MM.1S (cell line): Measurements from ENCODE around the gene PRCC.

Experiments
- DNase-seq: peaks from one replicate; pipeline ENCODE4 v3.0.0-alpha.2; 2015
- H2AFZ ChIP-seq: fragments of 300-600 bp; sonication (generic); 2 replicates; pipeline ENCODE4 v1.6.0; 2016; ENCODE audit warnings: antibody characterized with exemption, low read length
- H3F3A ChIP-seq: fragments of 300-600 bp; sonication (generic); 2 replicates; pipeline ENCODE4 v1.6.1; 2016; ENCODE audit warnings: mild to moderate bottlenecking, antibody characterized with exemption, low read length, moderate library complexity, mixed read lengths; ENCODE audit not compliant: insufficient read depth
- H3K27ac ChIP-seq: fragments of 300-600 bp; sonication (generic); 2 replicates; pipeline ENCODE4 v1.5.1; 2016; ENCODE audit warnings: mild to moderate bottlenecking, low read length
- H3K27me3 ChIP-seq: fragments of 300-600 bp; sonication (generic); replicated peaks from 2 replicates; pipeline ENCODE4 v1.6.0; 2016; ENCODE audit warnings: low read length; ENCODE audit not compliant: insufficient read depth
- H3K36me3 ChIP-seq: fragments of 300-600 bp; sonication (generic); replicated peaks from 2 replicates; pipeline ENCODE4 v1.6.1; 2016; ENCODE audit warnings: mild to moderate bottlenecking, low read length, mixed read lengths; ENCODE audit not compliant: insufficient read depth
- H3K4me1 ChIP-seq: fragments of 300-600 bp; sonication (generic); 2 replicates; pipeline ENCODE4 v1.6.1; 2016; ENCODE audit warnings: low read length, mixed read lengths
- H3K4me2 ChIP-seq: fragments of 300-600 bp; sonication (generic); 2 replicates; pipeline ENCODE4 v1.6.0; 2016; ENCODE audit warnings: low read depth, low read length
- H3K4me3 ChIP-seq: fragments of 300-600 bp; sonication (generic); 2 replicates; pipeline ENCODE4 v1.5.1; 2016; ENCODE audit warnings: low read length, mixed read lengths
- H3K79me2 ChIP-seq: fragments of 300-600 bp; sonication (generic); 2 replicates; pipeline ENCODE4 v1.6.1; 2016; ENCODE audit warnings: mixed run types, low read length, mixed read lengths
- H3K9ac ChIP-seq: fragments of 300-600 bp; sonication (generic); 2 replicates; pipeline ENCODE4 v1.6.1; 2016; ENCODE audit warnings: low read length, mixed read lengths
- H3K9me2 ChIP-seq: fragments of 300-600 bp; sonication (generic); replicated peaks from 2 replicates; pipeline ENCODE4 v1.6.1; 2016; ENCODE audit warnings: mild to moderate bottlenecking, low read length, mixed read lengths; ENCODE audit not compliant: insufficient read depth
- H3K9me3 ChIP-seq: fragments of 300-600 bp; sonication (generic); replicated peaks from 2 replicates; pipeline ENCODE4 v1.6.1; 2016; ENCODE audit warnings: mild to moderate bottlenecking, low read length, mixed read lengths; ENCODE audit not compliant: insufficient read depth
- H4K20me1 ChIP-seq: fragments of 300-600 bp; sonication (generic); 2 replicates; pipeline ENCODE4 v1.6.1; 2016; ENCODE audit warnings: mild to moderate bottlenecking, low read length, moderate library complexity, mixed read lengths; ENCODE audit not compliant: insufficient read depth
- EZH2 ChIP-seq: fragments of 300-600 bp; sonication (generic); optimal IDR thresholded peaks from 2 replicates; pipeline ENCODE3; 2017; ENCODE audit warnings: low read depth, mild to moderate bottlenecking, antibody characterized with exemption, low read length, mixed read lengths
- EZH2phosphoT487 ChIP-seq: fragments of 300-600 bp; sonication (generic); IDR thresholded peaks from 2 replicates; pipeline ENCODE4 v1.6.1; 2018; ENCODE audit warnings: antibody characterized with exemption, low read length
- TF ChIP-seq, protein P1 (sequence below): fragments of 300-600 bp; sonication (generic); IDR thresholded peaks from 2 replicates; pipeline ENCODE4 v1.5.1; 2016; ENCODE audit warnings: antibody characterized with exemption, low read length, mixed read lengths

Gene PRCC

GRCh38 chr1:156789621-156790318, 22.4 kb downstream of the PRCC start:
- peaks cover 5% of the 10 kb centered on the region; the same call in 1 of the 2 replicates for H3F3A ChIP-seq
- H3K4me2 ChIP-seq, result no peak overlapping the region
- H3K79me2 ChIP-seq, result peaks cover 10% of the 10 kb centered on the region
- H3K4me1 ChIP-seq, result no peaks in the 10 kb centered on the region
- no peak overlapping the region for H3K27ac ChIP-seq
- H3K27me3 ChIP-seq, result no peaks in the 10 kb centered on the region
- TF ChIP-seq, protein P1, sequence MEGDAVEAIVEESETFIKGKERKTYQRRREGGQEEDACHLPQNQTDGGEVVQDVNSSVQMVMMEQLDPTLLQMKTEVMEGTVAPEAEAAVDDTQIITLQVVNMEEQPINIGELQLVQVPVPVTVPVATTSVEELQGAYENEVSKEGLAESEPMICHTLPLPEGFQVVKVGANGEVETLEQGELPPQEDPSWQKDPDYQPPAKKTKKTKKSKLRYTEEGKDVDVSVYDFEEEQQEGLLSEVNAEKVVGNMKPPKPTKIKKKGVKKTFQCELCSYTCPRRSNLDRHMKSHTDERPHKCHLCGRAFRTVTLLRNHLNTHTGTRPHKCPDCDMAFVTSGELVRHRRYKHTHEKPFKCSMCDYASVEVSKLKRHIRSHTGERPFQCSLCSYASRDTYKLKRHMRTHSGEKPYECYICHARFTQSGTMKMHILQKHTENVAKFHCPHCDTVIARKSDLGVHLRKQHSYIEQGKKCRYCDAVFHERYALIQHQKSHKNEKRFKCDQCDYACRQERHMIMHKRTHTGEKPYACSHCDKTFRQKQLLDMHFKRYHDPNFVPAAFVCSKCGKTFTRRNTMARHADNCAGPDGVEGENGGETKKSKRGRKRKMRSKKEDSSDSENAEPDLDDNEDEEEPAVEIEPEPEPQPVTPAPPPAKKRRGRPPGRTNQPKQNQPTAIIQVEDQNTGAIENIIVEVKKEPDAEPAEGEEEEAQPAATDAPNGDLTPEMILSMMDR, result no peak
- no peak for TF ChIP-seq EZH2phosphoT487
- no peak for TF ChIP-seq EZH2
- H3K36me3 ChIP-seq, result peaks cover 4% of the 10 kb centered on the region
- no peaks in the 10 kb centered on the region for H3K9me2 ChIP-seq
- H4K20me1 ChIP-seq, result no peaks in the 10 kb centered on the region
- no peak overlapping the region for H3K9ac ChIP-seq
- no peaks in the 10 kb centered on the region for H3K9me3 ChIP-seq
- no peak overlapping the region for H2AFZ ChIP-seq
- DNase-seq, result no peak
- H3K4me3 ChIP-seq, result no peak overlapping the region

- no peak overlapping the region for H3K9ac ChIP-seq
- H3K36me3 ChIP-seq, result peaks cover 17% of the 10 kb centered on the region
- no peaks in the 10 kb centered on the region for H3K9me3 ChIP-seq
- H4K20me1 ChIP-seq, result 0 out of 2 replicates have a peak, but pooled peaks cover 8% of the 10 kb centered on the region
- 0 out of 2 replicates have a peak, but pooled peaks cover 7% of the 10 kb centered on the region for H3K79me2 ChIP-seq
- H3K4me1 ChIP-seq, result peaks cover 16% of the 10 kb centered on the region; the same call in 1 of the 2 replicates
- no peak overlapping the region for H2AFZ ChIP-seq
- H3K27me3 ChIP-seq, result no peaks in the 10 kb centered on the region
- no peak overlapping the region for H3K27ac ChIP-seq
- no peak for DNase-seq
- no peaks in the 10 kb centered on the region for H3K9me2 ChIP-seq
- peaks cover 19% of the 10 kb centered on the region for H3F3A ChIP-seq
- no peak for TF ChIP-seq EZH2phosphoT487
- TF ChIP-seq, protein P1, result no peak
- no peak for TF ChIP-seq EZH2
- no peak overlapping the region for H3K4me2 ChIP-seq
- no peak overlapping the region for H3K4me3 ChIP-seq
Measured at GRCh38 chr1:156794506-156795373, 27.4 kb downstream of the PRCC start.

- 0 out of 2 replicates have a peak, but pooled peaks cover 7% of the 10 kb centered on the region for H3K79me2 ChIP-seq
- TF ChIP-seq, protein P1, result no peak
- TF ChIP-seq EZH2 (no peak), EZH2phosphoT487 (no peak)
- H3K9me2 ChIP-seq, result no peaks in the 10 kb centered on the region
- H3K4me3 ChIP-seq, result no peak overlapping the region
- H3K27me3 ChIP-seq, result no peaks in the 10 kb centered on the region
- no peak overlapping the region for H3K9ac ChIP-seq
- H3K36me3 ChIP-seq, result peaks cover 17% of the 10 kb centered on the region
- peaks cover 16% of the 10 kb centered on the region; the same call in 1 of the 2 replicates for H3K4me1 ChIP-seq
- H3F3A ChIP-seq, result peaks cover 19% of the 10 kb centered on the region
- H3K27ac ChIP-seq, result no peak overlapping the region
- DNase-seq, result no peak
- H4K20me1 ChIP-seq, result 0 out of 2 replicates have a peak, but pooled peaks cover 8% of the 10 kb centered on the region
- no peak overlapping the region for H3K4me2 ChIP-seq
- H2AFZ ChIP-seq, result no peak overlapping the region
- no peaks in the 10 kb centered on the region for H3K9me3 ChIP-seq
Measured at GRCh38 chr1:156795374-156795733, 28.0 kb downstream of the PRCC start.
